Osteocyte (in vitro differentiated cells): Measurements from ENCODE around the gene DMBX1. TPM values are rescaled to one million over a fixed set of nuclear protein-coding genes. Genes with fewer than 3 reads are reported as not detected.

Source experiments
- DNase-seq: peaks from one replicate; pipeline ENCODE4 v3.0.0; 2021; ENCODE audit warnings: mixed read lengths; ENCODE audit not compliant: unreplicated experiment; ENCODE audit errors: extremely low spot score
- H3K27ac Mint-ChIP-seq: one replicate; pipeline ENCODE4 v1.8.0; 2021; ENCODE audit warnings: mild to moderate bottlenecking, mixed read lengths; ENCODE audit not compliant: unreplicated experiment
- H3K27me3 Mint-ChIP-seq: one replicate; pipeline ENCODE4 v1.8.0; 2021; ENCODE audit warnings: mixed read lengths; ENCODE audit not compliant: unreplicated experiment
- H3K36me3 Mint-ChIP-seq: one replicate; pipeline ENCODE4 v1.8.0; 2021; ENCODE audit warnings: mixed read lengths; ENCODE audit not compliant: unreplicated experiment
- H3K4me1 Mint-ChIP-seq: one replicate; pipeline ENCODE4 v1.8.0; 2021; ENCODE audit warnings: mixed read lengths; ENCODE audit not compliant: unreplicated experiment
- H3K4me3 Mint-ChIP-seq: one replicate; pipeline ENCODE4 v1.8.0; 2021; ENCODE audit warnings: mild to moderate bottlenecking, moderate library complexity, mixed read lengths; ENCODE audit not compliant: unreplicated experiment
- H3K9me3 Mint-ChIP-seq: one replicate; pipeline ENCODE4 v1.8.0; 2021; ENCODE audit warnings: mixed read lengths; ENCODE audit not compliant: unreplicated experiment
- CTCF ChIP-seq: fragments of 200-600 bp; sonication (generic); IDR thresholded peaks from 2 replicates; pipeline ENCODE4 v1.5.0; 2021; ENCODE audit warnings: antibody characterized with exemption, mild to moderate bottlenecking, moderate library complexity
- long read RNA-seq: library from polyadenylated mRNA; unstranded; transcript quantifications from one replicate; pipeline ENCODE4 v2.0.0, GENCODE V29; 2021
- total RNA-seq: library from RNA; stranded (reverse); gene quantifications from 2 replicates; pipeline ENCODE4 v1.2.1, GENCODE V29; 2021

Gene DMBX1
- not detected in 2 replicates for total RNA-seq
- long read RNA-seq = 0 reads

- Mint-ChIP-seq H3K9me3 (no peaks in the 10 kb centered on the region), H3K4me3 (peak within 1 kb of the TSS; percentile 67), H3K27me3 (peaks cover 87% of the 10 kb centered on the region), H3K36me3 (no peaks in the 10 kb centered on the region), H3K27ac (no peak within 1 kb of the TSS), H3K4me1 (peaks cover 14% of the 10 kb centered on the region)
- no peak for DNase-seq
- TF ChIP-seq CTCF = no peak
Measured at GRCh38 chr1:46489638-46490405, at the start of gene DMBX1. TSS of gene DMBX1 (plus strand) at chr1:46489836. CDS start at chr1:46507011, 17,175 bp downstream.

GRCh38 chr1:46440478-46440877 lies 49.2 kb upstream of the DMBX1 start:
- TF ChIP-seq CTCF = no peak
- no peak overlapping the region for H3K4me3 Mint-ChIP-seq
- H3K36me3 Mint-ChIP-seq = no peaks in the 10 kb centered on the region

GRCh38 chr1:46442317-46443161 lies 47.1 kb upstream of the DMBX1 start:
- H3K27ac Mint-ChIP-seq = peak overlapping the region; percentile 4
- peaks cover 54% of the 10 kb centered on the region for H3K27me3 Mint-ChIP-seq
- H3K4me1 Mint-ChIP-seq = peaks cover 6% of the 10 kb centered on the region
- H3K4me3 Mint-ChIP-seq = peak overlapping the region; percentile 75
- peak; percentile 88 for TF ChIP-seq CTCF
- H3K36me3 Mint-ChIP-seq = no peaks in the 10 kb centered on the region
- DNase-seq = no peak
- H3K9me3 Mint-ChIP-seq = no peaks in the 10 kb centered on the region

More at GRCh38 chr1:46440478-46440877, 49.2 kb upstream of the DMBX1 start:
- DNase-seq = no peak
- Mint-ChIP-seq H3K9me3 (no peaks in the 10 kb centered on the region), H3K4me1 (peaks cover 5% of the 10 kb centered on the region), H3K27ac (no peak overlapping the region), H3K27me3 (peaks cover 46% of the 10 kb centered on the region)

- Mint-ChIP-seq H3K27me3 (peaks cover 65% of the 10 kb centered on the region), H3K27ac (no peak overlapping the region), H3K4me3 (no peak overlapping the region), H3K36me3 (no peaks in the 10 kb centered on the region), H3K9me3 (no peaks in the 10 kb centered on the region), H3K4me1 (peaks cover 12% of the 10 kb centered on the region)
- DNase-seq = no peak
- TF ChIP-seq CTCF = no peak
Measured at GRCh38 chr1:46444466-46444865, 45.2 kb upstream of the DMBX1 start.

GRCh38 chr1:46445773-46446256 lies 43.8 kb upstream of the DMBX1 start:
- peaks cover 69% of the 10 kb centered on the region for H3K27me3 Mint-ChIP-seq
- no peak for TF ChIP-seq CTCF
- H3K4me3 Mint-ChIP-seq = no peak overlapping the region
- H3K4me1 Mint-ChIP-seq = peaks cover 12% of the 10 kb centered on the region
- no peaks in the 10 kb centered on the region for H3K36me3 Mint-ChIP-seq
- no peak for DNase-seq
- no peak overlapping the region for H3K27ac Mint-ChIP-seq
- H3K9me3 Mint-ChIP-seq = no peaks in the 10 kb centered on the region
